Transverse colon (tissue), 4 donors: ENCODE measurements around the gene PROKR2. TPM values are rescaled to one million over a fixed set of nuclear protein-coding genes. Genes with fewer than 3 reads are reported as not detected.

Experiments
- DNase-seq: peaks from one replicate; pipeline ENCODE4 v3.0.0-alpha.2; 2019
- H3K27ac ChIP-seq, 4 donors: fragments of 200-600 bp; sonication (generic); 2 replicates each; pipeline ENCODE4 v1.5.1; 2016 to 2018; ENCODE audit warnings: inconsistent platforms in 4 of 4
- H3K27me3 ChIP-seq: fragments of 200-600 bp; sonication (generic); 2 replicates; pipeline ENCODE4 v1.5.1; 2017; ENCODE audit warnings: inconsistent platforms
- H3K36me3 ChIP-seq, 4 donors: fragments of 200-600 bp; sonication (generic); 2 replicates each; pipeline ENCODE4 v1.5.1; 2017 to 2019; ENCODE audit warnings: inconsistent platforms in 4 of 4
- H3K4me1 ChIP-seq, 4 donors: fragments of 200-600 bp; sonication (generic); 2 replicates each; pipeline ENCODE4 v1.5.1; 2017 to 2020; ENCODE audit warnings: inconsistent platforms in 4 of 4
- H3K4me3 ChIP-seq, 4 donors: fragments of 200-600 bp; sonication (generic); 1 replicate in 1 of 4; 2 replicates in 3 of 4; pipeline versions ENCODE4 v1.5.1 to v1.6.1; 2017 to 2019; ENCODE audit warnings: inconsistent platforms in 4 of 4
- H3K9me3 ChIP-seq, 2 donors: fragments of 200-600 bp; sonication (generic); 2 replicates each; pipeline ENCODE4 v1.5.1; 2017 to 2019; ENCODE audit warnings: inconsistent platforms in 2 of 2
- EP300 ChIP-seq: sonication (generic); formaldehyde crosslinking; IDR thresholded peaks from one replicate; pipeline ENCODE4 v1.6.1; 2017; ENCODE audit warnings: antibody characterized with exemption, low read depth
- POLR2A ChIP-seq: fragments of 450-650 bp; IDR thresholded peaks from one replicate; pipeline ENCODE4 v1.6.1; 2016; ENCODE audit warnings: antibody characterized with exemption, mild to moderate bottlenecking, moderate library complexity
- POLR2AphosphoS5 ChIP-seq, 3 donors: sonication (generic); formaldehyde crosslinking; IDR thresholded peaks; one replicate each; pipeline ENCODE4 v1.6.1; 2016; ENCODE audit warnings: antibody characterized with exemption in 3 of 3
- WGBS, 2 donors: methylation state at CpG; one replicate each; pipeline ENCODE4 v1.1.5; 2018; ENCODE audit warnings: low coverage in 1 of 2; 5-methylcytosine and 5-hydroxymethylcytosine counted together
- in situ Hi-C, 4 donors: fragments of 200-750 bp; cut with MboI; loops; one replicate each; pipeline versions ENCODE4 v1.15.0 to v1.15.1; 2017; ENCODE audit warnings: low sequenced_read_pairs in 3 of 4, low pct_ligation_motif_present in 1 of 4, low pct_unique_long_range_greater_than_20kb in 1 of 4
- intact Hi-C: fragments of 100-400 bp; cut with DNase I; formaldehyde crosslinking; loops from one replicate; pipeline ENCODE4 v1.15.1; 2023; ENCODE audit warnings: low total_unique reads
- total RNA-seq, 4 donors: library from RNA; depleted of rRNA; stranded (reverse); fragments of >200 nt; gene quantifications; one replicate each; pipeline ENCODE4 v1.1.0, GENCODE V29; 2016
- TF ChIP-seq, protein P1 (sequence below), 5 experiments: fragments of 200-600 bp in 3 of 5; fragments of 450-650 bp in 2 of 5; sonication (generic) in 3 of 5; IDR thresholded peaks; 1 replicate in 2 of 5; 2 replicates in 3 of 5; pipeline ENCODE4 v1.5.1; 2016 to 2017; ENCODE audit warnings: antibody characterized with exemption in 5 of 5, inconsistent platforms in 3 of 5, mild to moderate bottlenecking in 2 of 5, moderate library complexity in 1 of 5

The PROKR2 gene
- not detected for total RNA-seq

DNA sequence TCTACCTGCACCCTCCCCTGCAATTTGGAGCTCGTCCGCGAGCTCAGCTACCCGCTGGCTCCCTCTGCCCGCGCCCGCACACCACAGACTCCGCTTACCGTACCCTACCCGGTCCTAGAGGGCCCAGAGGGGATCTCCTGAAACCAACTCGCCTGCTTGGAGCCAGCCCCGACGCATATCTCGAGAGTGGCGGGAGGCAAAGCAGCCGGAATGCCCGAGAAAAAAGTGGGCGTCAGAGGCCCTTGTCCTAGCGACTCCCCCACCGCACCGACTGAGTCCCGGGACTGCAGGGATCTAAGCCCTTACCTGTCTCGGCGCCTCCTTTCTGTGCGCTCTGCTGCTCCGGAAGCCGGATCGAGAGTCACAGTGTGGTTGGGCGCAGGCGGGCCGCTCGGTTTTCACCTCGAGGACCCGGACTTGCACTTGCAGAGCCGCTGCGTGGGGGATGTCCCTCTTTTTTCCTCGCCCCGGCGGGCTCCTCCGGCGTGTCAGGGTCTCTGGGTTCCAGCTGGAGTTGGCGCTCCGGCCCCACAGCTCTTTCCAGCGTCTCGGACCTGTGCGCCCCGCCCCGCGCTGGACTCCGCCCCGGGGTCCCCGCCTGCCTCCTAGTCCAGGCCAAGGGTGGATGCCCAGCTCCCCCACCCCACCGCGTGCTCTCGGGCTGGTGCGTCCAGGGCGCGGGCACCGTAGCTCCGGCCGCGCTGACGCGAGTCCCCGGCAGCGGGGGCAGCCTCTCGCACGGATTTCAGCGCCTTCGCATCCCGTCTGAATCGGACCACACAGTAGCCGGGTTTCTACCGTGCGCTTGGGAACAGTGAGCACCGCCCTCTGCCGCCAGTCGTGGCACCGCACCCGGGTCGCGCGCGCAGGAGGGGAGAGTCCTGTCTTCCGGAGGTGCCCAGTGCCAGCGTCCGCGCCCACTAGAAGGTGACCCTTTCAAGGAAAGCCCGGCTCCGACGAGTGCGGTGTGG is at the start of gene PROKR2:
TSS of gene PROKR2 (minus strand) at position 767 of the 971 bp plus-strand sequence. CDS start 2,585 bp downstream, outside the sequence.
- intact Hi-C loops: no loop called here

DNA sequence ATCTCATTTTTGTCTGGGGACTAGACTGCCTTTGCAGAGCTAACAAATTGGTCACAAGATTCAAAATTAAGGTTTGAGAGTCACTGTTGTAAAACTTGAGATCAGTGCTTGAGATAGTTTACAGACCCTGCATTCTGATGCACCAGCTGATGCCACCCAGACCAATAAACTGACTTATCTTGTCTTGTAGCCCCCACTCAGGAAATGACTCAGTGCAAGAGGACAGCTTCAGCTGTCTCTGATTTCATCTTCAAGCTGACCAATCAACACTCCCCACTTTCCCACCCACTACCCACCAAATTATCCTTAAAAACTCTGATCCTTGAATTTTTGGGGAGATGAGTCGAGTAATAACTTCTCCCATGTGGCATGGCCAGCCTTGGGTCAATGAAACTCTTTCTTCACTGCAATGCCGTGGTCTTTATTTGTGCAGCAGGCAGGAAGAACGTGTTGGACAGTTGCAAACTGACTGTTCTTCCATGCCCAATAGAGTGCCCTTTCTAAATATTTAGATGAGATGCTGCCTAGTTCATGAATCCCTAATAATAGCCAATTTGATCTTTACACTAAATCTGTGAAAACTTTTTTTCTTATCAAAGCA is 48.3 kb upstream of the PROKR2 start:
- 51 to 64% methylated on average over 3 of the region's 3 CpGs for WGBS, 2 donors
- Histone ChIP-seq H3K4me1 (no peaks in the 10 kb centered on the region), H3K27ac (no peak overlapping the region), H3K36me3 (no peaks in the 10 kb centered on the region), H3K4me3 (no peak overlapping the region), H3K27me3 (no peaks in the 10 kb centered on the region), H3K9me3 (no peaks in the 10 kb centered on the region)
- TF ChIP-seq POLR2AphosphoS5 (IDR thresholded peaks at IDR 0.05): no peak
- TF ChIP-seq, protein P1, sequence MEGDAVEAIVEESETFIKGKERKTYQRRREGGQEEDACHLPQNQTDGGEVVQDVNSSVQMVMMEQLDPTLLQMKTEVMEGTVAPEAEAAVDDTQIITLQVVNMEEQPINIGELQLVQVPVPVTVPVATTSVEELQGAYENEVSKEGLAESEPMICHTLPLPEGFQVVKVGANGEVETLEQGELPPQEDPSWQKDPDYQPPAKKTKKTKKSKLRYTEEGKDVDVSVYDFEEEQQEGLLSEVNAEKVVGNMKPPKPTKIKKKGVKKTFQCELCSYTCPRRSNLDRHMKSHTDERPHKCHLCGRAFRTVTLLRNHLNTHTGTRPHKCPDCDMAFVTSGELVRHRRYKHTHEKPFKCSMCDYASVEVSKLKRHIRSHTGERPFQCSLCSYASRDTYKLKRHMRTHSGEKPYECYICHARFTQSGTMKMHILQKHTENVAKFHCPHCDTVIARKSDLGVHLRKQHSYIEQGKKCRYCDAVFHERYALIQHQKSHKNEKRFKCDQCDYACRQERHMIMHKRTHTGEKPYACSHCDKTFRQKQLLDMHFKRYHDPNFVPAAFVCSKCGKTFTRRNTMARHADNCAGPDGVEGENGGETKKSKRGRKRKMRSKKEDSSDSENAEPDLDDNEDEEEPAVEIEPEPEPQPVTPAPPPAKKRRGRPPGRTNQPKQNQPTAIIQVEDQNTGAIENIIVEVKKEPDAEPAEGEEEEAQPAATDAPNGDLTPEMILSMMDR (IDR thresholded peaks at IDR 0.05): no peak
- TF ChIP-seq EP300: no peak
- no peak for TF ChIP-seq POLR2A
- no peak for DNase-seq
- in situ Hi-C loops (no loop called here), intact Hi-C loops (no loop called here)

More for the DNA sequence above, at the start of gene PROKR2:
- DNase-seq: no peak
- no peaks in the 10 kb centered on the region for H3K36me3 ChIP-seq
- no peak within 1 kb of the TSS for H3K4me3 ChIP-seq
- H3K27me3 ChIP-seq: peaks cover 41% of the 10 kb centered on the region
- no peaks in the 10 kb centered on the region for H3K4me1 ChIP-seq
- 14% methylated on average over 61 of the region's 92 CpGs; no CpG with 5 or more reads in 1 of the 2 donors for WGBS, 2 donors
- TF ChIP-seq POLR2AphosphoS5 (IDR thresholded peaks at IDR 0.05): no peak
- TF ChIP-seq, protein P1 (IDR thresholded peaks at IDR 0.05): no peak
- no peak for TF ChIP-seq EP300
- TF ChIP-seq POLR2A: no peak
- in situ Hi-C loops: no loop called here
- H3K27ac ChIP-seq: no peak within 1 kb of the TSS
- H3K9me3 ChIP-seq: no peaks in the 10 kb centered on the region

DNA sequence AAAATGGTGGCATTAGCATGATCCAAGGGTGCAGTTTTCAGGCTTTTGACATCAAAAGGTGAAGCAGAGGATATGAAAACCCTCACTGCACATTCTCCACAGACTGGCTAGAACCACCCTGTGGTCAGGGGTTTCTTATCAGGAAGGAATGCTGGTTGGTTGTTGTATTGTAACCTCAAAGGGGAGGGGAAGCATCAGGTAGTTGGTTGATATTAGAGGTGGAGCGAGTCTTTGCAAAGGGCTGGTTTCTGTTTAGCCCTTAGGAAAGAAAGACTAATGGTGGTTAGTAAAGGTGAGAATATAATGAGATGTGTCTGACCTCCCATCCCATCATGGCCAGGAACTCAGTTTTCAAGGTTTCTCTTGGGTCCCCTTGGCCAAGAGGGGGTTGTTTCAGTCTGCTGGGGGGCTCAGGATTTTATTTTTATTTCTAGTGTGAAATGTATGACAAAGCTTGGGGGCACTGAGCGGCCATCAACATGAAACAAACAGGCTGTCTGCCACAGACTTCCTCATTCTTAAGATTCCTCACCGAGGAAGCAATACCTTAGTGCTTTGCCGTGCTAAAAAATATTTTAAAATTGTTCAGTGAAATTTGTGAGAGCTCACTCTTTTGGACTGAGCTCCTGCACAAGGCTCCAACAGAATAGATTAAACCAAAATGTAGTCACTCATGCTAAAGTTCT is 47.5 kb upstream of the PROKR2 start:
- intact Hi-C loops (no loop called here), in situ Hi-C loops (no loop called here)
- Histone ChIP-seq H3K4me3 (no peak overlapping the region), H3K36me3 (no peaks in the 10 kb centered on the region), H3K27ac (no peak overlapping the region), H3K9me3 (no peaks in the 10 kb centered on the region), H3K4me1 (no peaks in the 10 kb centered on the region), H3K27me3 (no peaks in the 10 kb centered on the region)
- DNase-seq: no peak
- 43 to 50% methylated on average over 3 to 4 of the region's 4 CpGs for WGBS, 2 donors
- TF ChIP-seq, protein P1 (IDR thresholded peaks at IDR 0.05): no peak
- TF ChIP-seq EP300 (no peak), POLR2AphosphoS5 (IDR thresholded peaks at IDR 0.05) (no peak), POLR2A (no peak)

DNA sequence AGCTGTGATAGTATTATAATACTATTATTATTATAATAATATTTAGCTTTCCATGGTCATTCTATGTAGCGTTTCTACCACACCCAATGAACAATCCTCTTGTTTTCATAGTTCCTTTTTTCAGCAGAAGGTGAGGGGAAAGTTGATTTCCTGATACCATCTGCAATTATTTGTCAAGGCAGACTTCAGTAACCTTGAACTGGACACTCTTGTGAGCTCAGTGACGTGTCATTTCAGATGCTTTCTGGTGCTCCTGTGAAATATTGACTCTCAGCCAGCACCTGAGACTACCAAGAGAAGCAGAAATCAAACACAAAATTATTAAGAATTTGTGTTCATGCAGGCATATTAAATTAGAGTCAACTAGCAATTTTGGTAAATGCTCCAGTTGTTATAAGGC is 46.0 kb upstream of the PROKR2 start:
- intact Hi-C loops (no loop called here), in situ Hi-C loops (no loop called here)
- no peaks in the 10 kb centered on the region for H3K36me3 ChIP-seq
- 0 to 22% methylated on average over 2 of the region's 2 CpGs for WGBS, 2 donors
- DNase-seq: no peak
- H3K9me3 ChIP-seq: no peaks in the 10 kb centered on the region
- no peak overlapping the region for H3K27ac ChIP-seq
- H3K4me1 ChIP-seq: no peaks in the 10 kb centered on the region
- no peaks in the 10 kb centered on the region for H3K27me3 ChIP-seq
- TF ChIP-seq POLR2A (no peak), POLR2AphosphoS5 (IDR thresholded peaks at IDR 0.05) (no peak), EP300 (no peak)
- TF ChIP-seq, protein P1 (IDR thresholded peaks at IDR 0.05): no peak
- no peak overlapping the region for H3K4me3 ChIP-seq
